OCI-LY7 (cell line): ENCODE results near the gene GNA12. TPM values are rescaled to one million over a fixed set of nuclear protein-coding genes. Genes with fewer than 3 reads are reported as not detected.

Source experiments
- BruUV-seq: library from RNA; stranded (reverse); fragments of 400-500 nt; replicated peaks from 2 replicates; lab custom pipeline; 2021; lab: Mats Ljungman, UMichigan
- CTCF ChIA-PET: fragments of 300-600 bp; sonication (Branson Sonifier 250); formaldehyde crosslinking; loops from one replicate; lab custom pipeline; 2022; ENCODE audit warnings: antibody characterized with exemption; ENCODE audit not compliant: unreplicated experiment; lab: Charles Lee
- POLR2A ChIA-PET: fragments of 300-600 bp; sonication (Branson Sonifier 250); formaldehyde crosslinking; loops from one replicate; lab custom pipeline; 2022; ENCODE audit warnings: antibody characterized with exemption; lab: Charles Lee
- DNase-seq: peaks from one replicate; pipeline ENCODE4 v3.0.0-alpha.2; 2015; ENCODE audit warnings: low spot score
- H2AFZ ChIP-seq: fragments of 200-600 bp; sonication (generic), shearing (Covaris generic); 2 replicates; pipeline ENCODE4 v1.6.1; 2014; ENCODE audit warnings: mild to moderate bottlenecking, antibody characterized with exemption, low read length, moderate library complexity
- H3K27ac ChIP-seq: fragments of 200-600 bp; sonication (generic); 2 replicates; pipeline ENCODE4 v1.5.1; 2014; ENCODE audit warnings: mixed run types, low read depth, mild to moderate bottlenecking, moderate library complexity, low read length, inconsistent platforms; ENCODE audit not compliant: poor library complexity, severe bottlenecking
- H3K36me3 ChIP-seq: fragments of 200-600 bp; sonication (generic); 2 replicates; pipeline ENCODE4 v1.6.1; 2014; ENCODE audit warnings: mild to moderate bottlenecking, antibody characterized with exemption, low read length, moderate library complexity, mixed read lengths; ENCODE audit not compliant: insufficient read depth
- H3K4me1 ChIP-seq: fragments of 200-600 bp; sonication (generic); 2 replicates; pipeline ENCODE4 v1.5.1; 2014; ENCODE audit warnings: mild to moderate bottlenecking, low read length; ENCODE audit not compliant: insufficient read depth, poor library complexity, severe bottlenecking
- H3K4me2 ChIP-seq: fragments of 200-600 bp; sonication (generic); 2 replicates; pipeline ENCODE4 v1.6.1; 2014; ENCODE audit warnings: mild to moderate bottlenecking, low read length
- H3K4me3 ChIP-seq: fragments of 200-600 bp; sonication (generic); 2 replicates; pipeline ENCODE4 v1.5.1; 2014; ENCODE audit warnings: mild to moderate bottlenecking, low read depth, low read length; ENCODE audit not compliant: poor library complexity, severe bottlenecking
- H3K79me2 ChIP-seq: fragments of 200-600 bp; sonication (generic); 2 replicates; pipeline ENCODE4 v1.6.1; 2016; ENCODE audit warnings: low read depth, mild to moderate bottlenecking, low read length, moderate library complexity, mixed read lengths; ENCODE audit not compliant: insufficient read depth
- H3K9me2 ChIP-seq: fragments of 200-600 bp; sonication (generic); 2 replicates; pipeline ENCODE4 v1.6.1; 2016; ENCODE audit warnings: mild to moderate bottlenecking, low read length, mixed read lengths; ENCODE audit not compliant: insufficient read depth
- H3K9me3 ChIP-seq: fragments of 200-600 bp; sonication (generic); 2 replicates; pipeline ENCODE4 v1.6.1; 2014; ENCODE audit warnings: mild to moderate bottlenecking, mixed run types, low read length, mixed read lengths
- H4K20me1 ChIP-seq: fragments of 200-600 bp; sonication (generic); 2 replicates; pipeline ENCODE4 v1.6.1; 2014; ENCODE audit warnings: mild to moderate bottlenecking, antibody characterized with exemption, low read length, moderate library complexity, mixed read lengths; ENCODE audit not compliant: insufficient read depth
- CTCF ChIP-seq: fragments of 200-600 bp; sonication (generic); conservative IDR thresholded peaks from 2 replicates; pipeline ENCODE4 v1.5.1; 2014; ENCODE audit warnings: mild to moderate bottlenecking, antibody characterized with exemption, low read length, moderate library complexity, mixed read lengths
- EZH2phosphoT487 ChIP-seq: fragments of 200-600 bp; sonication (generic); IDR thresholded peaks from 2 replicates; pipeline ENCODE4 v1.6.1; 2018; ENCODE audit warnings: low read depth, borderline replicate concordance, mild to moderate bottlenecking, mixed run types, antibody characterized with exemption, low read length, moderate library complexity, mixed read lengths
- intact Hi-C: fragments of 100-400 bp; cut with micrococcal nuclease; formaldehyde crosslinking; loops from one replicate; pipeline ENCODE4 v1.10.0; 2022; ENCODE audit not compliant: unreplicated experiment
- total RNA-seq, 2 experiments: library from RNA; depleted of rRNA in 1 of 2; stranded (reverse); fragments of >200 nt in 1 of 2; shearing (Covaris generic) in 1 of 2; gene quantifications; 2 replicates each; pipeline ENCODE4 v1.2.3, GENCODE V29; 2014 to 2022

The GNA12 gene
- total RNA-seq, 2 experiments from 2014 or later: 10.3 to 35.9 TPM

GRCh38 chr7:2810682-2811415, 33.3 kb downstream of the GNA12 start:
- TF ChIP-seq EZH2phosphoT487 (no peak), CTCF (no peak)
- Histone ChIP-seq H3K9me3 (no peaks in the 10 kb centered on the region), H3K27ac (no peak overlapping the region), H3K79me2 (peaks cover 5% of the 10 kb centered on the region; the same call in 1 of the 2 replicates), H3K9me2 (no peaks in the 10 kb centered on the region), H3K4me2 (no peak overlapping the region), H3K4me1 (no peaks in the 10 kb centered on the region), H3K4me3 (no peak overlapping the region), H3K36me3 (no peaks in the 10 kb centered on the region), H4K20me1 (peaks cover 4% of the 10 kb centered on the region; the same call in 1 of the 2 replicates), H2AFZ (no peak overlapping the region)
- DNase-seq: no peak
- no TSS peak for BruUV-seq
- ChIA-PET POLR2A (interaction anchor here (1.5 kb wide), 1 partner anchor 12 kb away, joined by 4 read pairs; no protein-coding TSS in a partner anchor), CTCF (no interaction called here)
- intact Hi-C loops: no loop called here

- POLR2A ChIA-PET: interaction anchor here (0.6 kb wide), 1 partner anchor 14 kb away, joined by 3 read pairs; no protein-coding TSS in a partner anchor
- CTCF ChIA-PET: no interaction called here
- H2AFZ ChIP-seq: no peak overlapping the region
- H3K4me1 ChIP-seq: no peaks in the 10 kb centered on the region
- no peaks in the 10 kb centered on the region for H3K9me3 ChIP-seq
- no peak overlapping the region for H3K27ac ChIP-seq
- intact Hi-C loops: no loop called here
- no peak for TF ChIP-seq EZH2phosphoT487
- TF ChIP-seq CTCF: no peak
- no peak overlapping the region for H3K4me2 ChIP-seq
- no peaks in the 10 kb centered on the region for H3K9me2 ChIP-seq
- no TSS peak for BruUV-seq
- H3K36me3 ChIP-seq: no peaks in the 10 kb centered on the region
- no peak for DNase-seq
- H3K4me3 ChIP-seq: no peak overlapping the region
- peaks cover 5% of the 10 kb centered on the region; the same call in 1 of the 2 replicates for H3K79me2 ChIP-seq
- H4K20me1 ChIP-seq: peaks cover 4% of the 10 kb centered on the region; the same call in 1 of the 2 replicates
Measured at GRCh38 chr7:2809903-2810625, 34.0 kb downstream of the GNA12 start.
